SK-N-SH (cell line): ENCODE results near the gene PSMG3. TPM values are rescaled to one million over a fixed set of nuclear protein-coding genes. Genes with fewer than 3 reads are reported as not detected.

Experiments used
- CTCF ChIA-PET: fragments of 300-600, 350-600 bp; formaldehyde crosslinking; extraction: SDS; loops from one replicate; lab custom pipeline; 2021; lab: Yijun Ruan, JAX
- POLR2A ChIA-PET: fragments of 350-600 bp; sonication (Branson Sonifier 250); formaldehyde crosslinking; extraction: SDS; loops from one replicate; lab custom pipeline; 2020; ENCODE audit warnings: antibody characterized with exemption, inconsistent platforms; lab: Yijun Ruan, JAX
- DNase-seq: peaks from one replicate; pipeline ENCODE4 v3.0.0; 2012
- H2AFZ ChIP-seq: fragments of 200-600 bp; sonication (generic); 2 replicates; pipeline ENCODE4 v1.8.1; 2016; ENCODE audit warnings: antibody characterized with exemption, mild to moderate bottlenecking, low read depth
- H3F3A ChIP-seq: fragments of 200-600 bp; sonication (generic); replicated peaks from 2 replicates; pipeline ENCODE3; 2016; ENCODE audit warnings: antibody characterized with exemption, mild to moderate bottlenecking; ENCODE audit not compliant: insufficient read depth
- H3K27ac ChIP-seq, 2 experiments: fragments of 200-500 bp in 1 of 2; fragments of 200-600 bp in 1 of 2; sonication (Bioruptor generic) in 1 of 2; sonication (generic), shearing (Covaris generic) in 1 of 2; 2 replicates each; pipeline versions ENCODE4 v1.5.1 to v1.6.1; 2014 to 2016; ENCODE audit warnings: low read depth in 2 of 2, inconsistent platforms in 1 of 2, low read length in 1 of 2, mild to moderate bottlenecking in 1 of 2, mixed read lengths in 1 of 2
- H3K27me3 ChIP-seq: fragments of 200-600 bp; sonication (generic), shearing (Covaris generic); 2 replicates; pipeline ENCODE4 v1.6.1; 2016; ENCODE audit warnings: mixed run types; ENCODE audit not compliant: insufficient read depth
- H3K36me3 ChIP-seq, 2 experiments: fragments of 200-500 bp in 1 of 2; fragments of 200-600 bp in 1 of 2; sonication (Bioruptor generic) in 1 of 2; sonication (generic) in 1 of 2; replicated peaks in 1 of 2; 2 replicates each; pipeline versions ENCODE3 to v1.5.1; 2014 to 2016; ENCODE audit warnings: low read length in 1 of 2, mild to moderate bottlenecking in 1 of 2; ENCODE audit not compliant: insufficient read depth in 2 of 2, control insufficient read depth in 1 of 2
- H3K4me1 ChIP-seq, 2 experiments: fragments of 200-500 bp in 1 of 2; fragments of 200-600 bp in 1 of 2; sonication (Bioruptor generic) in 1 of 2; sonication (generic), shearing (Covaris generic) in 1 of 2; 2 replicates each; pipeline versions ENCODE4 v1.5.1 to v1.6.1; 2014 to 2016; ENCODE audit warnings: low read depth in 1 of 2, low read length in 1 of 2, mixed run types in 1 of 2; ENCODE audit not compliant: insufficient read depth in 2 of 2, control insufficient read depth in 1 of 2
- H3K4me2 ChIP-seq: fragments of 200-600 bp; sonication (generic), shearing (Covaris generic); 2 replicates; pipeline ENCODE4 v1.6.1; 2017; ENCODE audit warnings: mixed run types
- H3K4me3 ChIP-seq, 2 experiments: fragments of 200-500 bp in 1 of 2; fragments of 200-600 bp in 1 of 2; sonication (Bioruptor generic) in 1 of 2; sonication (generic), shearing (Covaris generic) in 1 of 2; 2 replicates each; pipeline versions ENCODE4 v1.5.1 to v1.8.1; 2014 to 2016; ENCODE audit warnings: low read depth in 2 of 2, inconsistent platforms in 1 of 2, low read length in 1 of 2, mild to moderate bottlenecking in 1 of 2, mixed read lengths in 1 of 2, moderate library complexity in 1 of 2
- H3K79me2 ChIP-seq: fragments of 200-600 bp; sonication (generic); 2 replicates; pipeline ENCODE4 v1.8.1; 2017; ENCODE audit warnings: mild to moderate bottlenecking; ENCODE audit not compliant: insufficient read depth
- H3K9ac ChIP-seq: fragments of 200-600 bp; sonication (generic); 2 replicates; pipeline ENCODE4 v1.6.1; 2017; ENCODE audit warnings: mixed run types
- H3K9me2 ChIP-seq: fragments of 200-600 bp; sonication (generic); 2 replicates; pipeline ENCODE4 v1.6.1; 2017; ENCODE audit warnings: mixed run types
- H3K9me3 ChIP-seq: fragments of 200-600 bp; sonication (generic); 2 replicates; pipeline ENCODE4 v1.6.1; 2017; ENCODE audit warnings: mixed run types, mild to moderate bottlenecking, moderate library complexity
- H4K20me1 ChIP-seq: fragments of 200-600 bp; sonication (generic); 2 replicates; pipeline ENCODE4 v1.6.1; 2017; ENCODE audit warnings: mild to moderate bottlenecking, mixed run types; ENCODE audit not compliant: insufficient read depth
- ELF1 ChIP-seq: IDR thresholded peaks from 2 replicates; pipeline ENCODE4 v1.4.0; 2012
- EP300 ChIP-seq, 2 experiments: IDR thresholded peaks; 2 replicates each; pipeline versions ENCODE4 v1.4.0 to v1.6.1; 2012; ENCODE audit warnings: borderline replicate concordance in 1 of 2, low read depth in 1 of 2, low read length in 1 of 2
- FOXM1 ChIP-seq: IDR thresholded peaks from 2 replicates; pipeline ENCODE4 v1.4.0; 2012; ENCODE audit warnings: low read depth, mild to moderate bottlenecking
- GATA2 ChIP-seq: sonication (generic); formaldehyde crosslinking; IDR thresholded peaks from 2 replicates; pipeline ENCODE4 v1.5.0; 2020; ENCODE audit warnings: mild to moderate bottlenecking, missing genetic modification reagents
- IRF3 ChIP-seq: fragments of 150-350 bp; IDR thresholded peaks from 2 replicates; pipeline ENCODE4 v1.6.1; 2016; ENCODE audit warnings: mild to moderate bottlenecking, low read depth, low read length
- RAD21 ChIP-seq: IDR thresholded peaks from 2 replicates; pipeline ENCODE4 v1.6.1; 2012; ENCODE audit warnings: mild to moderate bottlenecking, low read length
- RCOR1 ChIP-seq: fragments of 150-350 bp; IDR thresholded peaks from 2 replicates; pipeline ENCODE4 v1.6.1; 2017; ENCODE audit warnings: antibody characterized with exemption, low read length
- RXRA ChIP-seq: IDR thresholded peaks from 2 replicates; pipeline ENCODE4 v1.4.0; 2012; ENCODE audit warnings: low read depth, mild to moderate bottlenecking, borderline replicate concordance
- SIN3A ChIP-seq: IDR thresholded peaks from 2 replicates; pipeline ENCODE4 v1.6.1; 2012; ENCODE audit warnings: low read depth, mild to moderate bottlenecking, low read length, moderate library complexity, borderline replicate concordance
- SMC3 ChIP-seq: IDR thresholded peaks from 2 replicates; pipeline ENCODE4 v1.6.1; 2012; ENCODE audit warnings: low read depth, low read length, improper control_type of control experiment
- TAF1 ChIP-seq: IDR thresholded peaks from 2 replicates; pipeline ENCODE4 v1.6.1; 2012; ENCODE audit warnings: low read depth, mild to moderate bottlenecking, low read length, moderate library complexity, borderline replicate concordance
- TCF12 ChIP-seq: IDR thresholded peaks from 2 replicates; pipeline ENCODE4 v1.4.0; 2012
- TEAD4 ChIP-seq: IDR thresholded peaks from 2 replicates; pipeline ENCODE4 v1.4.0; 2012; ENCODE audit warnings: mild to moderate bottlenecking, borderline replicate concordance; ENCODE audit not compliant: insufficient read depth
- USF1 ChIP-seq: IDR thresholded peaks from 2 replicates; pipeline ENCODE4 v1.4.0; 2012; ENCODE audit warnings: low read depth, borderline replicate concordance
- USF2 ChIP-seq: fragments of 150-350 bp; IDR thresholded peaks from 2 replicates; pipeline ENCODE4 v1.6.1; 2017; ENCODE audit warnings: antibody characterized with exemption, low read length, low read depth, borderline replicate concordance
- YY1 ChIP-seq: IDR thresholded peaks from 2 replicates; pipeline ENCODE4 v1.4.0; 2012; ENCODE audit warnings: low read depth, mild to moderate bottlenecking
- WGBS: methylation state at CpG from one replicate; pipeline ENCODE4 v1.1.6; 2017; ENCODE audit warnings: low lambda C conversion rate; 5-methylcytosine and 5-hydroxymethylcytosine counted together
- polyA plus RNA-seq, 3 experiments: library from polyadenylated mRNA; depleted of rRNA; stranded (reverse); fragments of >200 nt; gene quantifications; 2 replicates each; pipeline ENCODE4 v1.2.3, GENCODE V29; 2012
- TF ChIP-seq, protein P1 (sequence below): IDR thresholded peaks from 2 replicates; pipeline ENCODE4 v1.4.0; 2012; ENCODE audit warnings: low read depth, borderline replicate concordance

PSMG3 gene
- polyA plus RNA-seq, 1 of the 3 experiments (the other 2 are of a cell fraction): 109 TPM

GRCh38 chr7:1575809-1576208, 6.0 kb upstream of the PSMG3 start:
- H3K27me3 ChIP-seq: no peaks in the 10 kb centered on the region
- TF ChIP-seq ELF1 (no peak), GATA2 (CRISPR knock-in tag) (no peak), USF1 (no peak), YY1 (no peak)
- TF ChIP-seq, protein P1, sequence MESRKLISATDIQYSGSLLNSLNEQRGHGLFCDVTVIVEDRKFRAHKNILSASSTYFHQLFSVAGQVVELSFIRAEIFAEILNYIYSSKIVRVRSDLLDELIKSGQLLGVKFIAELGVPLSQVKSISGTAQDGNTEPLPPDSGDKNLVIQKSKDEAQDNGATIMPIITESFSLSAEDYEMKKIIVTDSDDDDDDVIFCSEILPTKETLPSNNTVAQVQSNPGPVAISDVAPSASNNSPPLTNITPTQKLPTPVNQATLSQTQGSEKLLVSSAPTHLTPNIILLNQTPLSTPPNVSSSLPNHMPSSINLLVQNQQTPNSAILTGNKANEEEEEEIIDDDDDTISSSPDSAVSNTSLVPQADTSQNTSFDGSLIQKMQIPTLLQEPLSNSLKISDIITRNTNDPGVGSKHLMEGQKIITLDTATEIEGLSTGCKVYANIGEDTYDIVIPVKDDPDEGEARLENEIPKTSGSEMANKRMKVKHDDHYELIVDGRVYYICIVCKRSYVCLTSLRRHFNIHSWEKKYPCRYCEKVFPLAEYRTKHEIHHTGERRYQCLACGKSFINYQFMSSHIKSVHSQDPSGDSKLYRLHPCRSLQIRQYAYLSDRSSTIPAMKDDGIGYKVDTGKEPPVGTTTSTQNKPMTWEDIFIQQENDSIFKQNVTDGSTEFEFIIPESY: no peak
- ChIA-PET POLR2A (no interaction called here), CTCF (interaction anchor here (1.2 to 1.3 kb wide), 2 partner anchors 8 to 334 kb away, joined by 3 read pairs; no protein-coding TSS in a partner anchor)
- H3K79me2 ChIP-seq: peaks cover 5% of the 10 kb centered on the region; the same call in 1 of the 2 replicates
- H3K9me3 ChIP-seq: no peaks in the 10 kb centered on the region
- H3K27ac ChIP-seq: no peak overlapping the region
- H3K4me3 ChIP-seq: no peak overlapping the region
- peaks cover 16% of the 10 kb centered on the region for H3F3A ChIP-seq
- H4K20me1 ChIP-seq: no peaks in the 10 kb centered on the region
- no peaks in the 10 kb centered on the region for H3K9me2 ChIP-seq
- H3K36me3 ChIP-seq: peaks cover 0 to 3% of the 10 kb centered on the region in 2 experiments
- no peak overlapping the region for H2AFZ ChIP-seq
- 72% methylated on average over 7 of the region's 7 CpGs for WGBS
- H3K4me2 ChIP-seq: no peak overlapping the region
- no peak for DNase-seq
- H3K9ac ChIP-seq: no peak overlapping the region
- H3K4me1 ChIP-seq: peaks cover 0 to 7% of the 10 kb centered on the region in 2 experiments; a peak in 1 of 4 replicates

GRCh38 chr7:1572111-1572822, 2.4 kb upstream of the PSMG3 start:
- H3K4me1 ChIP-seq: peaks cover 8 to 16% of the 10 kb centered on the region in 2 experiments; a peak in 3 of 4 replicates
- no peaks in the 10 kb centered on the region for H3K27me3 ChIP-seq
- no peaks in the 10 kb centered on the region for H4K20me1 ChIP-seq
- no peaks in the 10 kb centered on the region for H3K9me2 ChIP-seq
- H3K4me2 ChIP-seq: no peak overlapping the region
- ChIA-PET POLR2A (no interaction called here), CTCF (interaction anchor here (0.6 kb wide), 1 partner anchor 637 kb away, joined by 3 read pairs; no protein-coding TSS in a partner anchor)
- WGBS: 93% methylated on average over 7 of the region's 7 CpGs
- no peak overlapping the region for H3K27ac ChIP-seq
- H3K9ac ChIP-seq: no peak overlapping the region
- peaks cover 32% of the 10 kb centered on the region for H3K79me2 ChIP-seq
- no peaks in the 10 kb centered on the region for H3K9me3 ChIP-seq
- no peak for DNase-seq
- no peak overlapping the region for H3K4me3 ChIP-seq
- H3K36me3 ChIP-seq: peaks cover 4 to 7% of the 10 kb centered on the region in 2 experiments
- H3F3A ChIP-seq: peaks cover 30% of the 10 kb centered on the region
- H2AFZ ChIP-seq: no peak overlapping the region
- no peak for TF ChIP-seq EP300 (IDR thresholded peaks at IDR 0.05; ENCODE audit: borderline replicate concordance in 1 of 2, low read depth in 1 of 2, low read length in 1 of 2)
- TF ChIP-seq, protein P1: no peak
- TF ChIP-seq USF2: no peak
- TF ChIP-seq TAF1: no peak
- TF ChIP-seq YY1: no peak
- TF ChIP-seq IRF3: no peak
- no peak for TF ChIP-seq TEAD4
- no peak for TF ChIP-seq RCOR1
- TF ChIP-seq RXRA: no peak
- TF ChIP-seq SIN3A: no peak
- TF ChIP-seq RAD21: no peak
- no peak for TF ChIP-seq ELF1
- no peak for TF ChIP-seq TCF12
- TF ChIP-seq SMC3: no peak
- TF ChIP-seq FOXM1: no peak
